Renal pelvis (tissue), 3 donors: ENCODE measurements around the gene FAM50A. TPM values are rescaled to one million over a fixed set of nuclear protein-coding genes. Genes with fewer than 3 reads are reported as not detected.

Source experiments
- polyA plus RNA-seq, 3 donors: library from polyadenylated mRNA; unstranded; fragments of 120-200 nt; gene quantifications; one replicate each; pipeline ENCODE4 v1.2.1, GENCODE V29; 2013; ENCODE audit not compliant: insufficient read length in 3 of 3

Gene FAM50A
- polyA plus RNA-seq, 3 donors: 52.6 to 65.9 (median 54.6) TPM

Other genes starting within 250 kb of the FAM50A start
- gene OPN1MW2, start 224.4 kb upstream of the FAM50A start, polyA plus RNA-seq: not detected
- gene OPN1MW3, start 186.6 kb upstream of the FAM50A start, polyA plus RNA-seq: not detected
- not detected for gene TEX28, start 149.0 kb upstream of the FAM50A start, polyA plus RNA-seq
- under 1 TPM; 0.24 to 0.54 (median 0.52) TPM for gene TKTL1, start 148.3 kb upstream of the FAM50A start, polyA plus RNA-seq
- gene FLNA, start 69.5 kb upstream of the FAM50A start, polyA plus RNA-seq: 100 to 1,000 TPM; 416 to 612 (median 573) TPM
- gene EMD, start 64.8 kb upstream of the FAM50A start, polyA plus RNA-seq: 10 to 100 TPM; 68.3 to 87.4 (median 81.2) TPM
- gene RPL10, start 45.8 kb upstream of the FAM50A start, polyA plus RNA-seq: 1,000 to 10,000 TPM; 2,952 to 3,594 (median 3,543) TPM
- gene DNASE1L1, start 34.9 kb upstream of the FAM50A start, polyA plus RNA-seq: 10 to 100 TPM; 14.7 to 16.4 (median 16.0) TPM
- 10 to 100 TPM; 32.3 to 46.4 (median 39.5) TPM for gene TAFAZZIN, start 32.6 kb upstream of the FAM50A start, polyA plus RNA-seq
- gene ATP6AP1, start 15.5 kb upstream of the FAM50A start, polyA plus RNA-seq: 100 to 1,000 TPM; 144 to 170 (median 166) TPM
- 100 to 1,000 TPM; 127 to 145 (median 135) TPM for gene GDI1, start 7.0 kb upstream of the FAM50A start, polyA plus RNA-seq
- 10 to 100 TPM; 49.7 to 65.3 (median 53.2) TPM for gene PLXNA3, start 14.1 kb downstream of the FAM50A start, polyA plus RNA-seq
- gene LAGE3, start 35.1 kb downstream of the FAM50A start, polyA plus RNA-seq: 10 to 100 TPM; 13.1 to 19.1 (median 16.1) TPM
- gene UBL4A, start 42.5 kb downstream of the FAM50A start, polyA plus RNA-seq: 10 to 100 TPM; 25.6 to 33.6 (median 32.1) TPM
- 10 to 100 TPM; 20.0 to 24.1 (median 20.9) TPM for gene SLC10A3, start 46.5 kb downstream of the FAM50A start, polyA plus RNA-seq
- gene FAM3A, start 72.1 kb downstream of the FAM50A start, polyA plus RNA-seq: 10 to 100 TPM; 36.2 to 44.6 (median 39.4) TPM
- gene G6PD, start 102.7 kb downstream of the FAM50A start, polyA plus RNA-seq: 10 to 100 TPM; 39.2 to 49.3 (median 45.6) TPM
- 10 to 100 TPM; 16.6 to 19.3 (median 19.3) TPM for gene IKBKG, start 103.5 kb downstream of the FAM50A start, polyA plus RNA-seq
- gene CTAG1A, start 141.0 kb downstream of the FAM50A start, polyA plus RNA-seq: not detected
- not detected for gene CTAG1B, start 175.1 kb downstream of the FAM50A start, polyA plus RNA-seq
- not detected for gene CTAG2, start 209.4 kb downstream of the FAM50A start, polyA plus RNA-seq